K562 (cell line): ENCODE results near the gene LZTS2. TPM values are rescaled to one million over a fixed set of nuclear protein-coding genes. Genes with fewer than 3 reads are reported as not detected.

Experiments
- ADNP ChIP-seq: fragments of 200-800 bp; sonication (Bioruptor generic); IDR thresholded peaks from 2 replicates; pipeline ENCODE4 v1.6.1; 2016; ENCODE audit warnings: missing genetic modification characterization, missing compliant biosample characterization
- BHLHE40 ChIP-seq: IDR thresholded peaks from 2 replicates; pipeline ENCODE4 v1.6.1; 2011; ENCODE audit warnings: low read length, improper control_type of control experiment
- CXXC5 ChIP-seq: fragments of 250-450 bp; sonication (Bioruptor Pico); IDR thresholded peaks from 2 replicates; pipeline ENCODE4 v1.8.0; 2022; ENCODE audit warnings: inconsistent platforms, mild to moderate bottlenecking, moderate library complexity
- PHB ChIP-seq: fragments of 250-450 bp; sonication (Bioruptor Pico); IDR thresholded peaks from 2 replicates; pipeline ENCODE4 v1.5.0; 2021
- PHF20 ChIP-seq: fragments of 450-650 bp; IDR thresholded peaks from 2 replicates; pipeline ENCODE4 v1.6.1; 2018; ENCODE audit not compliant: partially characterized antibody
- PHTF2 ChIP-seq: fragments of 250-450 bp; sonication (Bioruptor Pico); IDR thresholded peaks from 2 replicates; pipeline ENCODE4 v1.5.0; 2021; ENCODE audit warnings: mild to moderate bottlenecking
- PML ChIP-seq: IDR thresholded peaks from 2 replicates; pipeline ENCODE4 v1.6.1; 2012; ENCODE audit warnings: low read length, inconsistent platforms
- RAD21 ChIP-seq, 2 experiments: fragments of 250-450 bp in 1 of 2; fragments of 450-650 bp in 1 of 2; sonication (Bioruptor Pico) in 1 of 2; formaldehyde crosslinking in 1 of 2; IDR thresholded peaks in 1 of 2; conservative IDR thresholded peaks in 1 of 2; 2 replicates each; pipeline versions ENCODE4 v1.4.0 to v1.8.0; 2020 to 2022; ENCODE audit warnings: mild to moderate bottlenecking in 2 of 2, moderate library complexity in 1 of 2
- SMARCB1 ChIP-seq: IDR thresholded peaks from 2 replicates; pipeline ENCODE4 v1.6.1; 2011; ENCODE audit warnings: improper control_type of control experiment, low read depth; ENCODE audit not compliant: insufficient read length
- SPI1 ChIP-seq: IDR thresholded peaks from 2 replicates; pipeline ENCODE4 v1.6.1; 2011; ENCODE audit warnings: low read depth, low read length, control low read depth, borderline replicate concordance
- TAF15 ChIP-seq: fragments of 200-400 bp; formaldehyde crosslinking; IDR thresholded peaks from 2 replicates; pipeline ENCODE4 v1.6.1; 2017; ENCODE audit warnings: mild to moderate bottlenecking, low read depth, low read length, moderate library complexity
- ZNF24 ChIP-seq: fragments of 450-650 bp; IDR thresholded peaks from 2 replicates; pipeline ENCODE4 v1.6.1; 2016
- polyA plus RNA-seq, 8 experiments: library from polyadenylated mRNA; depleted of rRNA in 4 of 8; stranded (reverse) in 5 of 8; unstranded in 3 of 8; fragments of >200 nt; fragmentation: Nextera tagmentation in 2 of 8; fragmentation: Illumina TruSeq in 1 of 8; extraction: Ambion mirVana in 2 of 8; extraction: Trizol in 1 of 8; gene quantifications; 2 replicates each; pipeline versions ENCODE4 v1.2.1 to v1.2.3, GENCODE V29; 2011 to 2014; ENCODE audit warnings: inconsistent platforms in 1 of 8, missing spikeins in 1 of 8
- total RNA-seq, 7 experiments: library from RNA; depleted of rRNA in 6 of 7; stranded (reverse); fragments of >200 nt in 6 of 7; fragmentation: Illumina TruSeq in 2 of 7; extraction: Trizol in 2 of 7; gene quantifications; 2 replicates each; pipeline versions ENCODE4 v1.2.1 to v1.2.3, GENCODE V29; 2011 to 2021; ENCODE audit warnings: low replicate concordance in 1 of 7
- TF ChIP-seq, protein P1 (sequence below), 2 experiments: fragments of 450-650 bp; conservative IDR thresholded peaks; 2 replicates each; pipeline ENCODE4 v1.6.1; 2017; ENCODE audit warnings: mild to moderate bottlenecking in 2 of 2, moderate library complexity in 2 of 2
- TF ChIP-seq, protein P2 (sequence below): sonication (generic); formaldehyde crosslinking; IDR thresholded peaks from 2 replicates; pipeline ENCODE4 v1.8.1; 2023; ENCODE audit warnings: mild to moderate bottlenecking, missing genetic modification reagents
- TF ChIP-seq, protein P3 (sequence below), 3 experiments: IDR thresholded peaks in 2 of 3; conservative IDR thresholded peaks in 1 of 3; 2 replicates each; pipeline ENCODE4 v1.5.1; 2011 to 2012; ENCODE audit warnings: low read length in 3 of 3, mild to moderate bottlenecking in 3 of 3, control low read depth in 2 of 3, improper control_type of control experiment in 1 of 3, inconsistent platforms in 1 of 3, low read depth in 1 of 3, mixed read lengths in 1 of 3, moderate library complexity in 1 of 3; ENCODE audit not compliant: insufficient read depth in 2 of 3
- TF ChIP-seq, protein P4 (sequence below): fragments of 250-450 bp; sonication (Bioruptor Pico); IDR thresholded peaks from 2 replicates; pipeline ENCODE4 v1.4.0; 2020
- TF ChIP-seq, protein P5 (sequence below), 2 experiments: fragments of 450-650 bp in 1 of 2; sonication (generic) in 1 of 2; formaldehyde crosslinking in 1 of 2; IDR thresholded peaks in 1 of 2; conservative IDR thresholded peaks in 1 of 2; 2 replicates each; pipeline versions ENCODE4 v1.6.1 to v1.8.1; 2016 to 2023; ENCODE audit warnings: mild to moderate bottlenecking in 2 of 2, moderate library complexity in 2 of 2, inconsistent platforms in 1 of 2, missing genetic modification reagents in 1 of 2
- TF ChIP-seq, protein P6 (sequence below): fragments of 250-450 bp; sonication (Bioruptor Pico); IDR thresholded peaks from 2 replicates; pipeline ENCODE4 v1.8.0; 2022; ENCODE audit warnings: moderate library complexity, mild to moderate bottlenecking, inconsistent platforms

The LZTS2 gene
- total and polyA plus RNA-seq, 9 of the 15 experiments (the other 6 are each of a cell fraction or from before 2014, with no cell fraction given): 0.23 to 42.5 (median 14.7) TPM

DNA sequence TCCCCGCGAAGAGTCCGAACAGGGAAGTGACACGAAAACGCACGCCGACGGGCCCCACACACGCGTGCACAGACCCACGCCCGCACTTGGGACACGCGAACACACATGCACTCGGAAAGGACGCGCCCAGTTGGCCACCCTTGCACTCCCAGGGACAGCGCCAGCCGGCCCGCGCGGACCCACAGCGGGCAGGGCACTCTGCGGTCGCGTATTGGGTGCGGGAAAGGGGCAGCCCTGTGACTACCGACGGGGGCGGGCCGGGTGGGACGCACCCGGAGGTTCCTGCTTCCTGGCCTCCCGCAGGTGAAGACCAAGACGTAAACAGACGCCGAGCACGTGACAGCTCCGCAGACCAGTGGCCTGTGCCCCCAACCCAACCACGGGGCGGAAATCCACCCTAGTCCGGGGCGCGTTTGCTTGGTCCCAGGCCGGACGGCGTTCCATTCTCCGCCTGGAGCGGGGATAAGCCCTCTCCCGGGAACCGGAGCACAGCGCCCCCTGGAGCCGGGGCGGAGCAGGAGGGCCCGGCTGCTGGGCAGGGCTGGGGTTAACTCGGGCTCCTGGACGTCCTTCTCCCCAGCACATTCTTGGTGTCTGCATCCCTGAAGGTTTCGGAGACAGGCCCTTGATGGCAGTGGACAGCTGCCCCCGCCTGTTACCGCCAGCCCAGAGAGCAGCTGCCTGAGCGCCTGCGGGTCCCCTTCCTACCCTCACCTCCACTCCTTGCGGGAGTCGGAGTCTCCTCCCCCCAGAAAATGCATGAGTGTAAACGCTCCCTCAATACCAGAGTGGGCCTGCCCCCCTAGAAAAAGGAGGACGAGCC is 2.0 kb upstream of the LZTS2 start (continued):
- TF ChIP-seq SPI1 (no peak), PHF20 (peak; percentile 32), ZNF24 (no peak), PHTF2 (CRISPR knock-in tag) (no peak), PHB (CRISPR knock-in tag) (no peak), CXXC5 (CRISPR knock-in tag) (peak; percentile 76), PML (peak; percentile 42; the same call in 1 of the 2 replicates), RAD21 (CRISPR knock-in tag; conservative IDR thresholded peaks at IDR 0.05 in 1 of 2, IDR thresholded peaks at IDR 0.05 in 1 of 2) (no peak), ADNP (tag) (no peak), SMARCB1 (no peak), TAF15 (no peak), BHLHE40 (peak; percentile 63)
- TF ChIP-seq, protein P1, sequence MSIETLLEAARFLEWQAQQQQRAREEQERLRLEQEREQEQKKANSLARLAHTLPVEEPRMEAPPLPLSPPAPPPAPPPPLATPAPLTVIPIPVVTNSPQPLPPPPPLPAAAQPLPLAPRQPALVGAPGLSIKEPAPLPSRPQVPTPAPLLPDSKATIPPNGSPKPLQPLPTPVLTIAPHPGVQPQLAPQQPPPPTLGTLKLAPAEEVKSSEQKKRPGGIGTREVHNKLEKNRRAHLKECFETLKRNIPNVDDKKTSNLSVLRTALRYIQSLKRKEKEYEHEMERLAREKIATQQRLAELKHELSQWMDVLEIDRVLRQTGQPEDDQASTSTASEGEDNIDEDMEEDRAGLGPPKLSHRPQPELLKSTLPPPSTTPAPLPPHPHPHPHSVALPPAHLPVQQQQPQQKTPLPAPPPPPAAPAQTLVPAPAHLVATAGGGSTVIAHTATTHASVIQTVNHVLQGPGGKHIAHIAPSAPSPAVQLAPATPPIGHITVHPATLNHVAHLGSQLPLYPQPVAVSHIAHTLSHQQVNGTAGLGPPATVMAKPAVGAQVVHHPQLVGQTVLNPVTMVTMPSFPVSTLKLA (conservative IDR thresholded peaks at IDR 0.05): peak; percentile 79 to 81
- TF ChIP-seq, protein P2, sequence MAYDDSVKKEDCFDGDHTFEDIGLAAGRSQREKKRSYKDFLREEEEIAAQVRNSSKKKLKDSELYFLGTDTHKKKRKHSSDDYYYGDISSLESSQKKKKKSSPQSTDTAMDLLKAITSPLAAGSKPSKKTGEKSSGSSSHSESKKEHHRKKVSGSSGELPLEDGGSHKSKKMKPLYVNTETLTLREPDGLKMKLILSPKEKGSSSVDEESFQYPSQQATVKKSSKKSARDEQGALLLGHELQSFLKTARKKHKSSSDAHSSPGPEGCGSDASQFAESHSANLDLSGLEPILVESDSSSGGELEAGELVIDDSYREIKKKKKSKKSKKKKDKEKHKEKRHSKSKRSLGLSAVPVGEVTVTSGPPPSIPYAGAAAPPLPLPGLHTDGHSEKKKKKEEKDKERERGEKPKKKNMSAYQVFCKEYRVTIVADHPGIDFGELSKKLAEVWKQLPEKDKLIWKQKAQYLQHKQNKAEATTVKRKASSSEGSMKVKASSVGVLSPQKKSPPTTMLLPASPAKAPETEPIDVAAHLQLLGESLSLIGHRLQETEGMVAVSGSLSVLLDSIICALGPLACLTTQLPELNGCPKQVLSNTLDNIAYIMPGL (CRISPR knock-in tag): peak; percentile 47; the same call in 1 of the 2 replicates
- TF ChIP-seq, protein P3, sequence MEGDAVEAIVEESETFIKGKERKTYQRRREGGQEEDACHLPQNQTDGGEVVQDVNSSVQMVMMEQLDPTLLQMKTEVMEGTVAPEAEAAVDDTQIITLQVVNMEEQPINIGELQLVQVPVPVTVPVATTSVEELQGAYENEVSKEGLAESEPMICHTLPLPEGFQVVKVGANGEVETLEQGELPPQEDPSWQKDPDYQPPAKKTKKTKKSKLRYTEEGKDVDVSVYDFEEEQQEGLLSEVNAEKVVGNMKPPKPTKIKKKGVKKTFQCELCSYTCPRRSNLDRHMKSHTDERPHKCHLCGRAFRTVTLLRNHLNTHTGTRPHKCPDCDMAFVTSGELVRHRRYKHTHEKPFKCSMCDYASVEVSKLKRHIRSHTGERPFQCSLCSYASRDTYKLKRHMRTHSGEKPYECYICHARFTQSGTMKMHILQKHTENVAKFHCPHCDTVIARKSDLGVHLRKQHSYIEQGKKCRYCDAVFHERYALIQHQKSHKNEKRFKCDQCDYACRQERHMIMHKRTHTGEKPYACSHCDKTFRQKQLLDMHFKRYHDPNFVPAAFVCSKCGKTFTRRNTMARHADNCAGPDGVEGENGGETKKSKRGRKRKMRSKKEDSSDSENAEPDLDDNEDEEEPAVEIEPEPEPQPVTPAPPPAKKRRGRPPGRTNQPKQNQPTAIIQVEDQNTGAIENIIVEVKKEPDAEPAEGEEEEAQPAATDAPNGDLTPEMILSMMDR (IDR thresholded peaks at IDR 0.05 in 2 of 3, conservative IDR thresholded peaks at IDR 0.05 in 1 of 3; ENCODE audit: insufficient read depth in 2 of 3, low read depth in 1 of 3, low read length in 3 of 3): peak; percentile 73 to 85 (median 77)
- TF ChIP-seq, protein P4, sequence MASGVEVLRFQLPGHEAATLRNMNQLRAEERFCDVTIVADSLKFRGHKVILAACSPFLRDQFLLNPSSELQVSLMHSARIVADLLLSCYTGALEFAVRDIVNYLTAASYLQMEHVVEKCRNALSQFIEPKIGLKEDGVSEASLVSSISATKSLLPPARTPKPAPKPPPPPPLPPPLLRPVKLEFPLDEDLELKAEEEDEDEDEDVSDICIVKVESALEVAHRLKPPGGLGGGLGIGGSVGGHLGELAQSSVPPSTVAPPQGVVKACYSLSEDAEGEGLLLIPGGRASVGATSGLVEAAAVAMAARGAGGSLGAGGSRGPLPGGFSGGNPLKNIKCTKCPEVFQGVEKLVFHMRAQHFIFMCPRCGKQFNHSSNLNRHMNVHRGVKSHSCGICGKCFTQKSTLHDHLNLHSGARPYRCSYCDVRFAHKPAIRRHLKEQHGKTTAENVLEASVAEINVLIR (CRISPR knock-in tag): no peak
- TF ChIP-seq, protein P5, sequence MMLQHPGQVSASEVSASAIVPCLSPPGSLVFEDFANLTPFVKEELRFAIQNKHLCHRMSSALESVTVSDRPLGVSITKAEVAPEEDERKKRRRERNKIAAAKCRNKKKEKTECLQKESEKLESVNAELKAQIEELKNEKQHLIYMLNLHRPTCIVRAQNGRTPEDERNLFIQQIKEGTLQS (IDR thresholded peaks at IDR 0.05): no peak
- TF ChIP-seq, protein P5 (CRISPR knock-in tag; conservative IDR thresholded peaks at IDR 0.05): no peak
- TF ChIP-seq, protein P6, sequence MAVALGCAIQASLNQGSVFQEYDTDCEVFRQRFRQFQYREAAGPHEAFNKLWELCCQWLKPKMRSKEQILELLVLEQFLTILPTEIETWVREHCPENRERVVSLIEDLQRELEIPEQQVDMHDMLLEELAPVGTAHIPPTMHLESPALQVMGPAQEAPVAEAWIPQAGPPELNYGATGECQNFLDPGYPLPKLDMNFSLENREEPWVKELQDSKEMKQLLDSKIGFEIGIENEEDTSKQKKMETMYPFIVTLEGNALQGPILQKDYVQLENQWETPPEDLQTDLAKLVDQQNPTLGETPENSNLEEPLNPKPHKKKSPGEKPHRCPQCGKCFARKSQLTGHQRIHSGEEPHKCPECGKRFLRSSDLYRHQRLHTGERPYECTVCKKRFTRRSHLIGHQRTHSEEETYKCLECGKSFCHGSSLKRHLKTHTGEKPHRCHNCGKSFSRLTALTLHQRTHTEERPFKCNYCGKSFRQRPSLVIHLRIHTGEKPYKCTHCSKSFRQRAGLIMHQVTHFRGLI (CRISPR knock-in tag): no peak
